NCI-H2227 treated with DMSO at 0.1 percent for 48 hours (cell line): ENCODE measurements around the gene OSGEP.
A peak's percentile ranks its signal among the peaks of the same experiment; 100 is the strongest.
"Not testable (repeated sequence)": the region's sequence is repeated elsewhere in the genome, so short reads cannot be mapped to it uniquely, and the experiment has no call there.

Experiments
- DNase-seq: peaks from one replicate; lab custom pipeline; 2025; lab: John Stamatoyannopoulos, UW

OSGEP gene

GRCh38 chr14:20469890-20470602, 15.4 kb upstream of the OSGEP start:
- peak; percentile 46 for DNase-seq

DNA sequence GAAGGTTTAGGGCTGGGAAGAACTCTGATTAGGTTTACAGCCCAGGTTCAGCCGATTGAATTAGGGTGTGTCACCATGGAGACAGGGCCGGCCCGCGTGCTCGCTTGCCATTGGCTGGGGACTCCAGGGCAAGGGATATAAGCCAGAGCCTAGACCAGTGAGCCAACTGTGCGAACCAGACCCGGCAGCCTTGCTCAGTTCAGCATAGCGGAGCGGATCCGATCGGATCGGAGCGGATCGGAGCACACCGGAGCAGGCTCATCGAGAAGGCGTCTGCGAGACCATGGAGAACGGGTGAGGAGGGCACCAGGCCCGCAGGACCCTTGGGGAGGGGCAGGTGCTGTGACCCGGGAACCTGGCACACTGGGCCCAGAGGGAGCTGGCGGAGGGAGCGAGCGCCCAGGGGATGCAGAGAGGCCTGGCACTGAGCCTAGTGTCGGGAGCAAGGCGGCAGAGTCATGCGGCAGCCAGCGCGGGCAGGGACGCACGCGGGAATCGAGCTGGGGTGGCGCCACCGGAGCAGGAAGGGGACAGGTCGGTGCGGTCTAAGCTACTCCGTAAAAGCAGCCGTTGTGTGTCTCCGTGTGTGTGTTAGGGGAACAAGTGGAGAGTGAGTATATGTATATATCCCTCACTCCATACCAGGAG, 14.8 kb upstream of the OSGEP start, which contains the start of gene PNP:
PNP (plus strand) TSS at position 165 of the 648 bp plus-strand sequence; CDS start at position 284, 119 bp downstream.
- peak; percentile 89 for DNase-seq

DNA sequence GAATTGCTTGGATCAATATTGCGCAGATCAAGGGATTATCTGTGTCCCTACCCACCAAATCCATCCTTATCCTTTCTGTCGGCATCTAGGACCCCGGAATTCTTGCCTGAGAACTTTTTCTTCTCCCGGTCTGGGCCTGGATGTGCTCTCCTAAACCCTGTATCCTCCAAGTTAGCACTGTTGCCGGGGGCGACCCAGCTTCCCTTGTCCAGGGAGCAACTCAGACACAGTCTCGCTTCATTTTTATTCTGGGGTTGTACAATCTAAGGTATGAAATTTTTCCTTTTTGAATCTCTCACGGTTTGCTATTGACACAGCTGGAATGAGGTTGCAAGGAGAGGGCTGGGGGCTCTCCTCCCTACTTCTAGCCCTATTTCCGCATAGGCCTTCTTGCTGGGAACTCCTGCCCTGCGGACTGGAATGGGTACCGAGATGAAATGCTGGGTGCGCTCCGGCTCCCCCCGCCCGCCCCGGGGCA, 14.2 kb upstream of the OSGEP start:
- DNase-seq = no peak

DNA sequence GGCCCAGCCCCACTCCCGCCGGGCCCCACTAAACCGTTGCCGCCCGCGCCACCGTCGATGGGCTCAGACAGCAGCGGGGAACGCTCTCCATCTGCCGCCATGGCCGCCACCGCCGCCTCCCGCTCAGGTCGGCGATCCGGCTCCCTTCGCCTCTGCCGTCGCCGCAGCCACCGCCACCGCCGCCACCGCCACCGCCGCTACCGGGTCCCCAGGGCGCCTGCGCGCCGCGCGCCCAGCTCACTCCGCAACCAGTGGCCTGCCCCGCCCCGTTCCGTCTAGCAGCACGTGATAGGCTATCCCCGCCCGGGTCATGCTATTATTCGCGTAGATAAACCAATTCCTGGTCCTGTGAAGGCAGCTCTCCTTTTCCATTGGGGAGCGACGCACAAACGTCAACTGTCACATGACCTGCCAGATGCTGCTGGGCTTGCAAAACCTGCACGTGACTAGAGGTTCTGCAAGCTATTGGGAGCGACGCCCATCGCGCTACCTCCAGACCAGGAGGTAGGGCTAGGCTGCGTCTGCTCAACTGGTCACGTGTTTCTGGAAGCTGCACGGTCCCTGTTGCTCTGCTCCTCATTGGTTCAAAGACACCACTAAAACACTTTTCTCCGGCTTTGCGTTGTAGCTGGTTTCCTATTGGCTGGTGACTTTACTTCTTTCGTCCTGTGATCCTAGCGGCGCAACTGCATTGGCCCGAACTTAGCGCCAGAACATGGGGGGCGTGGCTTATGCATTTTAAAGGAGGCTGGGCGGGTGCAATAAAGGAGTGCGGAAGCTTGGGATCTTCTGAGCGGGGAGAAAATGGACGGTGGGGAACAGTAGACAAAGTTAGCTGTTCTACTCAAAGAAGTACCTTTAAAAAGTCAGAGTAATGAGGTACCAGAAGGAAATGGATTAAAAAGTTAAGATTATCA, 6.9 kb upstream of the OSGEP start, which contains the start of gene PIP4P1:
PIP4P1 (minus strand) TSS at position 210 of the 917 bp plus-strand sequence; CDS start at position 101, 109 bp downstream.
- peak; percentile 100 for DNase-seq

- DNase-seq = no peak
These were observed 6.0 kb upstream of the OSGEP start for GRCh38 chr14:20460458-20461224.

GRCh38 chr14:20458031-20458789, 3.6 kb upstream of the OSGEP start:
- DNase-seq = no peak

GRCh38 chr14:20456971-20457370, 2.4 kb upstream of the OSGEP start:
- no peak for DNase-seq

DNA sequence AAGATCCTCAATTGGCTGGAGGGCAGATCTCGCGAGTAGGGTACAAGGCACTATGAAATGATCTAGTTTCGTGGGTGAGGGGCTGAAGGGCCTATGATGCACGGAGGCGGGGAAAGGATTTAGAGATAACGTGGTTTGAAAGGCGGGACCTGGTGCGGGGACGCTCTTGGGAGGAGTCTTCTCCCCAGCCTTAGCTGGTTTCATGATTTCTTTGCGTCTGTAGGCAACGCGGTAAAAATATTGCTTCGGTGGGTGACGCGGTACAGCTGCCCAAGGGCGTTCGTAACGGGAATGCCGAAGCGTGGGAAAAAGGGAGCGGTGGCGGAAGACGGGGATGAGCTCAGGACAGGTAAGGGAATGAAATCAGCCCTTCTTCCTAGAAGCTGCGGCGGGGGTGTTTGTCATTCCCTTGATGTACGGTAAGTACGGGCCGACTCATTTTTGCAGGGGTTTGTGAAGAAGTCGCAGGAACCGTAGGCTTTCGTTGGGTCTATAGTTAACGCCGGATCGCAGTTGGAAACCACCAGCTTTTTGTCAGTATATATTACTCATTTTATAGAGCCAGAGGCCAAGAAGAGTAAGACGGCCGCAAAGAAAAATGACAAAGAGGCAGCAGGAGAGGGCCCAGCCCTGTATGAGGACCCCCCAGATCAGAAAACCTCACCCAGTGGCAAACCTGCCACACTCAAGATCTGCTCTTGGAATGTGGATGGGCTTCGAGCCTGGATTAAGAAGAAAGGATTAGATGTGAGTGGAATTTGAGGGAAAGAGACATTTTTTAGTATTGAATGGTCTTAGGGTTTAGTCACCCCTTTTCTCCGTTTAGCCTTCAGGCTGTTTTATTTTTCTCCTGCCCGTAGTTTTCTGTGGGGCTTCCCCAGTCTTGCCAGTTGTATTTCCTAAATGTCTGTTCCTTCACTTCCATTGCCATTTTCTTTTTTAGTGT, 1.0 kb upstream of the OSGEP start:
- peak; percentile 98 for DNase-seq

GRCh38 chr14:20452831-20453230, 1.8 kb downstream of the OSGEP start:
- DNase-seq = not testable (repeated sequence)

DNA sequence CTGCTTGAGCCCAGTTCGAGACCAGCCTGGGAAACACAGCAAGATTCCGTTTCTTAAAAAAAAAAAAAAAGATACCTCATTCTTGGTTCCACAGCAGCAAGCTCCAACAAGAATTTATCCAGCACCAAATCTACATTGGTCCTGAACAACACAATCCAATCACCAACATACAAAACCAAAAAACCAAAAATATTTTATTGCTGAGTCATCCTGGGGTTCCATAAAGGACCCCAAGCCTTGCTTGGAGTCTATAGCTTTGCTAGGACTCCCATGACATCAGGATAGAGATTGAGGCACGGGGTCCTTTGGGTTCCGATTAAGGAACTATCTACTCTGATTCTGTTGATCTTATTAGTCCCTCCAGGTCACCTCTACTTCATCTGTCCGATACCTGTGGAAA, 7.7 kb downstream of the OSGEP start:
- DNase-seq = no peak

DNA sequence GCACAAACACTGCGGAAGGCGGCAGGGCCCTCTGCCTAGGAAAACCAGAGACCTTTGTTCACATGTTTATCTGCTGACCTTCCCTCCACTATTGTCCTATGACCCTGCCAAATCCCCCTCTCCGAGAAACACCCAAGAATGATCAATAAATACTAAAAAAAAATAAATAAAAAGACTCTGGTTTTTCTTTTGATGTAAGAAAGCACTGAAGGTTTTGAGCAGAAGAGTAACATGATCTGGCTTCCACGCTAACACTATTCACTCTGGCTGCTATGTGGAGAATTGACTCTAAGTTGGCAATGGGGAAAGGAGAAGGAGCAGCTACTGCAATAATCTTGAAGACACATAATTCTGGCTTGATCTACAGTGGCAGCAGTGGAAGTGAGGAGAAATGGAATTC, 11.0 kb downstream of the OSGEP start:
- not testable (repeated sequence) for DNase-seq

- no peak for DNase-seq
These were observed 13.2 kb downstream of the OSGEP start for GRCh38 chr14:20441461-20441860.

DNA sequence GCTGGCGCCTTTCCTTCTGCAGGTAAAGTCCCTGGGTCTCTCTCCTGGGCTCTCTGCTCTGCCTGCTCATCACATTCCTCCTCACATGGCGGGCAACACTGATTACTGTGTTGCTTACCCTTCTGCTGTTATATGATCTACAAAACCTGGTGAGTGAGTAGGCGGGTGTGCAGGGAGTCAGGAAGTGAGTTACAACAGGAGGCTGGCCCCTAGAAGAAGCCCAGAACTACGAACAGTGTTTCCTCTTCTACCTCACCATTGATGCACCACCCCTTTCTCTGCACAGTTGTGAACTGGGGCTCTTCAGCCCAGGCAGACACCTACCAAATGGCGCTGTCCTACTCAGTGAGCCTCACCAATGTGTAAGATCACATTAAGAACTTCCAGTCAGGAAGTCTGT, 13.7 kb downstream of the OSGEP start:
- no peak for DNase-seq

DNA sequence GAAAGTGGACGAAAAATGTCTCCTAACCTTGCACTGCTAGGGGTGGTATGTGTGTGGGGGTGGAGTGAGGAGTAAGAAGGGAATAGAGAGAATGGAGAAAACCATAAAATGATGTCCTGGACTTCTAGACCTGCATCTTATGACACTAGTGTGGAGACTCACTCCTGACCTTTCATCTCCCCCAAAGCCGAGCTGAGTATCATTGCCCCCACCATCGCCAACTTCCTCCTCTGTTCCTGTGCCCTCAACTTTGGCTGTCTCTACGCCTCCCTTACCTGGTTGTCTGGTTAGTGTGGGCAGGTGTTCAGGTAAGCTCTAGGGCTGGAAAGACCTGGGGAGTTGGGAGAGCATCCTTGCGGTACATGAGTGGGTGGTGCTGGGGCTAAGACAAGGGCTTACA, 14.1 kb downstream of the OSGEP start:
- no peak for DNase-seq

DNA sequence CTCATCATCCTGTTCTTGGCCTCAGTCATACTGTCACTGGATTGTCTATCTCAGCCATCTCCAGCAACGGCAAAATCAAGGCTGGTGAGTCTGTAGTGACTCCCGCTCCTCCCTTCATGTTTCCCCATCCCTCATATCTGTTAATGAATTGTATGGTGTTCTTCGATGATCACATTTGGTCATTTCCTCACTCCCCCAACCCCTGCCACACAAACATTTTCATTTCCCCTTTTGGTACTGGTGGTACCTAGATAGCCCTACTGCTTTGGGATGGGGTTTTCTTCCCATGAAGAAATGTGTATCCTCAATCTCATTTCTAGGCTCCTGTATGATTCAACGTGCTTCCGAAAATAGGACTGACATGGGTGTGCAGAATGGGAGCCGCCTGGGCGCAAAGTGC, 15.9 kb downstream of the OSGEP start:
- DNase-seq = no peak

- DNase-seq = no peak
These were observed 18.3 kb downstream of the OSGEP start for GRCh38 chr14:20436363-20436755.

DNA sequence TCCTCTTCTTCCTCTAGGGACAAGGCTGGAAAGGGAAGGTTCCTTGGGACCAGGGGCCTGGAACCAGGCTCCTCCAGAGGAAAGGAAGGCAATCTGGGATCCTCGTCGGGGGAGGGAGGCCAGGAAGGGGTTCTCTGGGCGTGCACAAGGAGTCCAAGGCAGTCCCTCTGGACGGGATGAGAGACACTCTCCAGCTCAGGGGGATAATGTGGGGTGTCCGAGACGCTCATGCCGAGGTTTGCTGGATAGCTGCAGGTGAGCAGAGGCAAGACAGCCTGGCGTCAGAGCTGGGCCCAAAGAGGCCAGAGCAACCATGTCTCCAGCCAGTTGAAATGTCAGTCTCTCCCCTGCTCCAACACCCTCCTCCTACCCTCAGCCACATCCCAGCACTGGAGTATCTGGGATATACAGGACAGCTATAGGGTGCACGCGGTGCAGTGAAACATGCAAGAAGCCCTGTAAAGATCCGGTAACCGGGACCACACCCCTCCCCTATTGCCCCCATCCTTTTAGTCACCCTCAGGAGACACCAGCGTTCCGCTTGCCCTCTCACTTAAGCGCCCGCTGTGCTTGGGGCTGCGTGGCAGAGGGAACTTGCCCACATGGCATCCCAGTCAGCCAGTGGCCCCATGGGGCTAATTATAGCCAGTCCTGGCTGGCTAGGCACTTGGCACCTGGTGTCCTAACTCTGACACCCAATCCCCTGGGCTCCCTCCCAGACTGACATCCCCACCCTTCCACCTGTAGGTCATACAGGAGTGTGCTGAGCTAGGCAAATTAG, 18.8 kb downstream of the OSGEP start, which contains the start of gene KLHL33:
KLHL33 (minus strand) TSS at position 585 of the 781 bp plus-strand sequence; CDS start at position 230, 355 bp downstream.
- no peak for DNase-seq

DNA sequence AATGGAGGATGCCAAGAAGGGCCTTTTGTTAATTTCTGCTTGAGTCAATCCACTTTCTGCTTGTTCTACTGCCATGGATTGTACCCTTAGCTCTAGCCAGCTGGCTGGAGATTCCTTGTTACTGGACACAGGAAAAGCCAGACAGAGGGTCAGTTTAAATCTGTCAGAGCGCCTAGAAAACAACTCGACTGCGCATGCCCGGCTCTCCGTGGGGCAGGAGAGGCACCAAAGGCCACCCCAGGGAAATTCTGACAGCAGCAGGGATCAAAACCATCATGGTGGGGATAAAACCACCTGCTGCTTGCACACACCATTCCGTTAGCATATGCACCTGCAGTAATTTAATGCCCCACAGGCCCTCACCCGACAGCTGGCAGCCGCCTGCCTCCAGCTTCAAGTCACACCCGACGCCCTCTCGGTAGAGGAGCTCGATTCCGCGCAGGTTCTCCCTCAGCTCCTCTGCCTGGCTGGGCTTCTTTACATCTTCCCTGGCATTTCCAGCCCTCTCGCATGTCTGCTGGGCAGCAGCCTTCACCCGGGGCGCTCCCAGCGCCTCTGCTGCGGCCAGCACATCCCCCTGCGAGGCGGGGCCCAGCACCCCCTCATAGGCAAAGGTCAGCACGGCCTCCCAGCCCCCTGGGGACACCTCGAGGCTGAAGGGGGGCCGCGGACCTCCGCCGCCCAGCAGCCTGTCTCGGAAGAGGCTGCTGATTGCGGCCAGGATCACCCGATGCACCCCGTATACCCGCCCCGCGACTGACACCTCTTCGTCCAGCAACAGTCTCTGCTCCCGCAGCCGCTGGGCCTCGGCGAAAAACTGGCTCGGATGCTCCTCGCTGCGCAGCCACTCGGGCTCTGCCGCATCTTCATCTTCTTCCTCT, 19.7 kb downstream of the OSGEP start:
- no peak for DNase-seq
